SKM-1 (cell line): Measurements from ENCODE around the gene SALL4.
"Not testable (repeated sequence)": the region's sequence is repeated elsewhere in the genome, so short reads cannot be mapped to it uniquely, and the experiment has no call there.

Experiments used
- DNase-seq: peaks from one replicate; lab custom pipeline; 2025; ENCODE audit not compliant: unreplicated experiment; lab: John Stamatoyannopoulos, UW

The SALL4 gene

GRCh38 chr20:51767867-51768758, 34.2 kb downstream of the SALL4 start, which contains the start of gene ATP9A:
Gene ATP9A, minus strand, starts transcription at chr20:51768390. Its CDS starts 21 bp downstream, at chr20:51768369.
- no peak for DNase-seq

GRCh38 chr20:51766994-51767866, 35.1 kb downstream of the SALL4 start:
- DNase-seq, result peak; percentile 41

DNA sequence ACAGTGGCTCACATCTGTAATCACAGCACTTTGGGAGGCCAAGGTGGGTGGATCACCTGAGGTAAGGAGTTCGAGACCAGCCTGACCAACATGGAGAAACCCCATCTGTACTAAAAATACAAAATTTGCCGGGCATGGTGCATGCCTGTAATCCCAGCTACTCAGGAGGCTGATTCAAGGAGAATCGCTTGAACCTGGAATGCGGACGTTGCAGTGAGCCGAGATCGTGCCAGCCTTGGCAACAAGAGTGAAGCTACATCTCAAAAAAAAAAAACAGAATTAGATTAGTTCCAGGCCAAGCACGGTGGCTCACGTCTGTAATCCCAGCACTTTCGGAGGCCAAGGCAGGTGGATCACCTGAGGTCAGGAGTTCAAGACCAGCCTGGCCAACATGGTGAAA, 36.9 kb downstream of the SALL4 start:
- DNase-seq, result not testable (repeated sequence)

DNA sequence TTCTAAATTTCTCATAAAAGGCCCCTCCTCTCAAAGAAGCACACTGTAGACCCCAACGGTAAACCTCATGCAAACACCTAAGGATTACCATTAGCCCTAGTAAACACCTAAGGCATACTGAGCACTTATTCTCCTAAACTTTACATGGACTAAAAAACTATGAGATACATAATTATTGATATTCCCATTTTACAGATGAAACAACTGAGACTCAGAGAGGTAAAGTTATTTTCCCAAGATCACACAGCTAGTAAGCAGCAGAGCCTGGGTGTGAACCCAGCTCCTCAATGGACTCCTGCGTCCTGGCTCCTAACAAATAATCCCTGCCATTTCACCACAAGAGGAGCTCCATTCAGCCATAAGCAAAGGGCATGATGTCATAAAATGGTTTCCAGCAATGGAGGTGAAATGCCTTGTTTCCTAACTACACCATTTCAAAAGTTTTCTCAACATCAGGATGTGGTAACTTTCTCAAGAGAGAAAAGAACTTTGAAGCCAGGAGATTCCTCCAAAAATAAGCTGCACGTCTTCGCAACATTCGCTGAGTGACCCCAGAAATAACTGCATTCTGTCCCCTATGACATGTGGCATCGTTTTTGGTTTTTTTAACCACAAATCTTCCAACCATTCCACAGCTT, 38.2 kb downstream of the SALL4 start:
- peak; percentile 84 for DNase-seq

DNA sequence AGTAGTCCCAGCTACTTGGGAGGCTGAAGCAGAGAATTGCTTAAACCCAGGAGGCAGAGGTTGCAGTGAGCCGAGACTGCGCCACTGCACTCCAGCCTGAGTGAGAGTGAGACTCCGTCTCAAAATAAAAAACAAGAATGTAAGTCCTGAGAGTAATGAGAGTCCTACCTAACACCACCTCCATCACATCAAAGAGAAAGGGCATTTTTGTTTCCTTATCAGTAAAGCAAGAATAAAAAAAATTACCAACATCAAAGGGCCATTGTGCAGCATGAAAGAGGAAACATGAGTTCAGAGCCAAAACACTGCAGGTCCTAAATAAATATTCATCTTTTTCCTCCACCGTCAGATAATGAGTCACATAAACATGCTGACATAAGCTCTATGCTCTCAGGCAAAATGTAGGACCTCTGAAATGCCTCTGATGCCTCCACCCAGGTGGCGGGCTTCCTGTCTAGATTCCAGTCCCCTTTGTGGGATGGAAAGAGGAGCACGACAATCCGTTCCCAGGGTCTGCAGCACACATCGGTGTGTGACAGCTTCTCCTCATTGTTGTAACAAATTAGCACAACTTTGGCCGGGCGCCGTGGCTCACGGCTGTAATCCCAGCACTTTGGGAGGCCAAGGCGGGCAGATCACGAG, 41.3 kb downstream of the SALL4 start:
- no peak for DNase-seq

DNA sequence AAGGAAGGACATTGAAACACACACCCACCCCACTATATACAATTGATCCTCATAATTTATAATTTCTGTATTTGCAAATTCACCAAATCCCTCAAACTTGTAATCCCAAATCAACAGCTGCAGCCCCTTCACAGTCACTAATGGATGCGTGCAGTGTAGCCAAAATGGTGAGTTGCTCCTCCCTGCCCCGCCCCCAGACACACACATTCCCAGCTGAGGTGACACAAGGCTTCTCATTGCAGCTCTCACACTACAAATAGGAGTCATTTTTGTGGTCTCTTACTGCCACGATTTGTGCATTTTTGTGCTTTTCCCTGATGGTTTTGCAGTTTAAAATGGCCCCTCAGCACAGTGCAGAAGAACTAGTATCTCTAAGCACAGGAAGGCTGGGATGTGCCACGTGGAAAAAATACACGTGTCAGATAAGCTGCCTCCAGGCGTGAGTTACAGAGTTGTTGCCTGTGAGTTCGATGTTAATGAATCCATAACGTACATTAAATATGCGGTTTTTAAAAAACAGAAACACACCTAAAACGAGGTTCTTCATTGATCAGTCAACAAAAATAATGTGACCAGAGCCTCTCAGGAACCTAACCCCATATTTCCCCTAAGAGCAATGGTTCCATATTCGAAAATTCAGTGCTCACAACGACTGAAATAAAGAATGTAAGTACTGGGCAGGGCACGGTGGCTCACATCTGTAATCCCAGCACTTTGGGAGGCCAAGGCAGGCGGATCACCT, 42.4 kb downstream of the SALL4 start:
- no peak for DNase-seq

DNA sequence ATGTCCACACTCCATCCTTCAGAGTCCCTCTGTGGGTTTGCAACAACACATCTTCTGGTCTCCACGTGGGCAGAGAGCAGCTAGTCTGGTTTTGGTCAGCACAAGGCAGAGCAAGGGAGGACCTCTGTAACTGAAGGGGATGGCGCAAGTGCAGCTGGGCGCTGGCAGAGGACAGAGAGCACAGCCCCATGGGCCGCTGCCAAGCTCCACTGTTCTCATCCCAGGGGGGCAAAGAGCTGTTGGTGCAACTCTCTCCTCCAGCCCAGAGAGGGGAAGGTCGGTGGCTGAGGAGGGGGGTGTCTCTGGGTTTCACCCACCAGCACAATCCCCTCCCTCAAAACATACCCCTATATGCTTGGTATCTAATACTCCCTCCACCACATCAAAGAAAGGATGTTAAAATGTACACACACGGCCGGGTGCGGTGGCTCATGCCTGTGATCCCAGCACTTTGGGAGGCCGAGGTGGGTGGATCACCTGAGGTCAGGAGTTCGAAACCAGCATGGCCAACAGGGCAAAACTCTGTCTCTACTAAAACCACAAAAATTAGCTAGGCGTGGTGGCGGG, 43.3 kb downstream of the SALL4 start:
- DNase-seq, result no peak

DNA sequence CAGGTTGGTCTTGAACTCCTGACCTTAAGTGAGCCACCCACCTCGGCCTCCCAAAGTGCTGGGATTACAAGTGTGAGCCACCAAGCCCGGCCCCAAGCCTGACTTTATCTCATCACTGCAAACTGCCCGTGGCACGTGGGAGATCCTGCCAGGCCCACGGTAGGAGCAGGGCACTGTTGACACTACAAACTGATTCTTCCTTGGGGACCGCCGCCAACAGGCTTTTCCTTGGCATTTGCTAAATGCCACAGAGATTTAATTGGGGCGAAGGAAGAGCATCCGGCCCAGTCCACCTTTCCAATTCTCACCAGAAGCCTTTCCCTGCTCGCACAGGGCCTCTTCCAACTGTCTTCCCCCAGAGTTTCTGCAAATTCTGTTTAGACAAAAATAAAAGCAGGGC, 45.1 kb downstream of the SALL4 start:
- no peak for DNase-seq

- no peak for DNase-seq
Measured at GRCh38 chr20:51756653-51757052, 45.7 kb downstream of the SALL4 start.

GRCh38 chr20:51753220-51753619, 49.1 kb downstream of the SALL4 start:
- DNase-seq, result not testable (repeated sequence)

DNA sequence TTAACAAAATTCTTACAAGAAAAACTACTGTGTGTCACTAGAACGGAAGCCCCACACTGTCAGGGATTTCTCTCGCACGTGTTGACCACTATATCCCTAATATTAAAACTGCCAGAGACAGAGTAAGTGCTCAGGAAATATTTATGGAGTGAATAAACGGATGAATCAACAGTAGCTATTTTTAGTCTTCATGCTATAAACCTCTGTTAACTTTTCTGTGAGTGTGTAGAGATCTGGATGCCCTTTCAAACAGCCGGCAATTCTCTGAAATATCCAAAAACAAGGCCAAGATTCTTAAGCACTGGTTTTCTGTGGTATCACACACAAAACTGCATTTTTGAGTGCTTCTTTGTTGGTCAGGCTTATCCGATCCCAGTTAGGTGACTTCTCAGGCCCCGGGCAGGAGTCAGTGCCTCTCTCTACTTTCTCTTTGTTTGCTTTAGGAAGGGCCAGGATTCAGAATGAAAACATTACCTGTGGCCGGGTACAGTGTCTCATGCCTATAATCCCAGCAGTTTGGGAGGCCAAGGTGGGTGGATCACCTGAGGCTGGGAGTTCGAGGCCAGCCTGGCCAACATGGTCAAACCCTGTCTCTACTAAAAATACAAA, 49.9 kb downstream of the SALL4 start:
- no peak for DNase-seq

GRCh38 chr20:51750770-51751388, 51.4 kb downstream of the SALL4 start:
- no peak for DNase-seq

DNA sequence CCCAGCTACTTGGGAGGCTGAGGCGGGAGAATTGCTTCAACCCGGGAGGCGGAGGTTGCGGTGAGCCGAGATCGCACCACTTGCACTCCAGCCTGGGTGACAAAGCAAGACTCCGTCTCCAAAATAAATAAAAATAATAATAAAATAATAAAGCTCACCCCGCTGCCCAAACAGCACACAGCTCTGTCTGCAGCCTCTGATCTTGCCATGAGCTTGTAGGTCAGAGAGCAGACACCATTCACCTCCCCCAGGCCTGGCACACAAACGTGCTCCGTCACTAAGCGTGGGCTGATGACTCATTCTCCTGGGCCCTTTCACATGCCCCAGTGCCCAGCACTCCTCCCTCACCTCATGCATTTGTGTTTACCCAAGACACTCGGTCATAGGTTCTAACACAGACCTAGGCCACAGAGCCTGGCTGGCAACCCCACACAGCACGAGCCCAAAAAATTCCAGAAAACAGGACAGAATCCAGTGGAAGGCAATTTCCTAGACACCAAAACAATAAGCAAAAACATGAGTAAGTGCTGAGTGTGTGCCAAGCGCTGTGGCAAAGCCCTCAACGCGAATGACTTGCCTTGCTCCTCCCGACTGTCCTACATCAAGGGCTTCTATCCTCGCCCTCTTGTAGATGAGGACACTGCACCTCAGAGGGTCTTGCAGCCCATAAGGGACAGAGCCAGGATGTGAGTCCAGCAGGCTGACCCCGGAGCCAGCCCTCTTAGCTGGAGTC, 52.1 kb downstream of the SALL4 start:
- no peak for DNase-seq

DNA sequence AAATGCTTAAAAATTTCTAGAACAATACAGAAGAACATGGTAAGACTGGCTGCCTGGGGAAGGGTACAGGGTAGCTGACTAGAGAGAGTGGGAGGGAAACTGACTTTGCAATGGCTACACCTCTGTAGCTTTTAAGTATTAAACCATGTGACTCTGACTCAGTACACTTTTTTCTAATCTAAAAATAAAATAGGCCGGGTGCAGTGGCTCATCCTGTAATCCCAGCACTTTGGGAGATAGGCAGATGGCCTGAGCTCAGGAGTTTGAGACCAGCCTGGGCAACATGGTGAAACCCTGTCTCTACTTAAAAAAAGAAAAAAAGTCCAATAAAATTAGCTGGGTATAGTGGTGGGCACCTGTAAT, 52.7 kb downstream of the SALL4 start:
- DNase-seq, result no peak

GRCh38 chr20:51747182-51747911, 55.0 kb downstream of the SALL4 start:
- no peak for DNase-seq

DNA sequence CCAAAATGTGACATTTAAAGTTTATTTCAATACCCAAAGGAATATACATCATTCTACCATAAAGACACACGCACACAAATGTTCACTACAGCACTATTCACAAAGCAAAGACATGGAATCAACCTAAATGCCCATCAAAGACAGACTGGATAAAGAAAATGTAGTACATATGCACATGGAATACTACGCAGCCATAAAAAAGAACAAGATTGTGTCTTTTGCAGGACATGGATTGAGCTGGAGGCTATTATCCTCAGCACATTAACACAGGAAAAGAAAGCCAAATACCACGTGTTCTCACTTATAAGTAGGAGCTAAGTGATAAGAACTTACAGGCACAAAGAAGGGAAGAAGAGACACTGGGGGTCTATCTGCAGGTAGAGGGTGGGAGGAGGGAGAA, 56.5 kb downstream of the SALL4 start:
- DNase-seq, result no peak

- DNase-seq, result no peak
Measured at GRCh38 chr20:51740838-51741237, 61.5 kb downstream of the SALL4 start.

DNA sequence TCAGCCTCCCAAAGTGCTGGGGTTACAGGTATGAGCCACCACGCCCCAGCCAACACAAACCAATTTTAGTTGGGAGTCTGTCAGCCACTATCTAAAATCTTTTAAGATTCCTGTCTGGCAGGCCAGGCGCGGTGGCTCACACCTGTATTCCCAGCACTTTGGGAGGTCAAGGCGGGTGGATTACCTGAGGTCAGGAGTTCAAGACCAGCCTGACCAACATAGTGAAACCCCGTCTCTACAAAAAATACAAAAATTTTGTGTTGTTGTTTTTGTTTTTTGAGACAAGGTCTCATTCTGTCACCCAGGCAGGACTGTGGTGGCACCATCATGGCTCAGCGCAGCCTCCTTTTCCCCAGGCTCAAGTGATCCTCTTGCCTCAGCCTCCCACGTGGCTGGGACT, 62.0 kb downstream of the SALL4 start:
- not testable (repeated sequence) for DNase-seq
